Mucosa of gallbladder (tissue), 1 donor: Measurements from ENCODE around the gene WDR18. TPM values are rescaled to one million over a fixed set of nuclear protein-coding genes. Genes with fewer than 3 reads are reported as not detected.

Experiments
- DNase-seq: peaks from one replicate; pipeline ENCODE4 v3.0.0-alpha.2; 2020; ENCODE audit warnings: low spot score
- total RNA-seq: library from RNA; stranded (reverse); gene quantifications from one replicate; pipeline ENCODE4 v1.2.1, GENCODE V29; 2021
- donor health status: DM: no; HTN: no; CAD: no.

Gene WDR18
- total RNA-seq, 1 donor from 2014 or later = 52.5 TPM

- no peak for DNase-seq
Measured at GRCh38 chr19:964761-965694, 19.1 kb upstream of the WDR18 start.

GRCh38 chr19:966485-967088 is 17.6 kb upstream of the WDR18 start:
- no peak for DNase-seq

DNA sequence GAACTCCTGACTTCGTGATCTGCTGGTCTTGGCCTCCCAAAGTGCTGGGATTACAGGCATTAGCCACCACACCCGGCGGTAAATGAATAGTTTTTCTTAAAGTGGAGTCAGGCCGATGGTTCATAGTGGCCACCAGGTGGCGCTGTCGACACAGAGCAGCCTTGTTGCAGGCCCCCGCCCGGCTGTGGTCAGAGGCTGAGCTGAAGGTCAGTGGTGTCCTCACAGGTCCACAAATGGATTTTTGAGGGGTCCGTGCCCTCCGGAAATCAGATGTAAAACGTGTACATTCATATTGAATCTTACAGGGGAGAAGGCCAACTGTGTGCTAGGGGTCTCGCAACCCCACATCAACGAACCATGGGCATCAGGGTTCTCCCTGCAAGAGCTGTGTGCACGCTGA is 13.4 kb upstream of the WDR18 start:
- no peak for DNase-seq

DNA sequence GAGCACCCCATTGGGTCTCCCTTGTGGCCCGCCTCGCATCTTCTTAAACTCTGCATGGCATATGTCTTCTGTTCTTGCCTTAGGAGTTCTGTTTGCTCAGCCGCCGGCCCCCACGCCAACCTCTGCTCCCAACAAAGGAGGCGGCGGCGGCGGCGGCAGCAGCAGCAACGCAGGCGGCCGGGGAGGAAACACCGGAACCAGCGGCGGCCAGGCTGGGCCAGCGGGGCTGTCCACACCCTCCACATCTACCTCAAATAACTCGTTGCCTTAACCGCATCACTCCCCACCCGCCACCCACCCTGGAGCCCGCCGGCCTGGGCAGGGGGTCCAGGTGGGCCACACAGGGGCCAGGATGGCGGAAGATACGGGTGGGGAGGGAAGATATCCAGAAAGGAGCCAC is 12.3 kb upstream of the WDR18 start:
- DNase-seq = no peak

DNA sequence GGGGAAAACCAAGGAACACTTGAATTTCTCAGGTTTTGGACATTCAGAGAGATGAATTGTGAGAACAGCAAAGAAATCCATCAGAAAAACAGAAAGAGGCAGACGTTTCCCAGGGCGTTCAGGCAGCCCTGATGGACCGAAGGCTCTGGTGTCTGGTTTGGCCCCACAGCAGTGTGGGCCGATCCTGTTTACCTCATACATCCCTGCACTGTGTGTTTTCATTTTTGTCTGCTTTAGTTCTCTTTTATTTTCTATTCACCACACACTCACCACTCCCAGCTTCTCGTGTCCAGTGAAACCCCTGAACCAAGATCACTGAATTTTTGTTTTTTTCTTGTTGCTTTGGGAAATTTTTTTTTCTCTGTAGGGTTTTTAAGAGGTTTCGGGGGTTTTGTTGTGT is 11.9 kb upstream of the WDR18 start:
- DNase-seq = no peak

GRCh38 chr19:973726-974563 is 10.2 kb upstream of the WDR18 start:
- DNase-seq = no peak

DNA sequence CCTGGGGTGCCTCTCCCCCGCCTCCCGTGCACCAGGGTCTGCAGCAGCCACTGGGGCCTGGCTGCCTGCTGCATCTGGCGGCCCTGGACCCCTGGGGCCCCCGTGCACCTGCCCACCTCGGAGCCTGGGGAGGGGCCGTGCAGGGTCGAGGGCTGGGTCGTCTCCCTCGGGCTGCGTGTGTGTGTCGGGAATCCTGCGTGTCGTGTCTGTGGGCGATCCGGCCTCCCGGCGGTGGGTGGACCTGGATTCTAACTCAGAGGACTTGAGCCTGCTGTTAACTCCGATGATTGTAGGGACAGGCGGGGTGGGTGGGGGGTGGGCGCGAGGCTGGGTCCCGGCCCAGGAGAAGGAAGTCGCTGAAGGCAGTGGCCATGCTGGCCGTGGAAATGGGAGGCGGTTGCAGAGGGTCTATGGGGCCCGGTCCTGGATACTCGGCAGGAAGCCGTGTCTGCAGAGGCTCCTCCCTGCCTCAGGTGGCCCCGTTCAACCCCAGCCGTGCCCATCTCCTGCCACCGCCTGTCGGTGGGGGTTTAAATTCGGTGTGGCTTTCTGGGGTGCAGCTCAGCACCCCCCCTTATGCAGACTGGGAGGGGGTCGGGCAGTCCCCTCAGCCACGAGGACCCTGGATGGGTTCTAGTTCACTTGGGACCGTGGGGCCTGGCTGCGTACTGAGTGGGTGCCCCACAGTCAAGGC is 9.4 kb upstream of the WDR18 start:
- DNase-seq = no peak

GRCh38 chr19:976476-976875 is 7.7 kb upstream of the WDR18 start:
- no peak for DNase-seq

DNA sequence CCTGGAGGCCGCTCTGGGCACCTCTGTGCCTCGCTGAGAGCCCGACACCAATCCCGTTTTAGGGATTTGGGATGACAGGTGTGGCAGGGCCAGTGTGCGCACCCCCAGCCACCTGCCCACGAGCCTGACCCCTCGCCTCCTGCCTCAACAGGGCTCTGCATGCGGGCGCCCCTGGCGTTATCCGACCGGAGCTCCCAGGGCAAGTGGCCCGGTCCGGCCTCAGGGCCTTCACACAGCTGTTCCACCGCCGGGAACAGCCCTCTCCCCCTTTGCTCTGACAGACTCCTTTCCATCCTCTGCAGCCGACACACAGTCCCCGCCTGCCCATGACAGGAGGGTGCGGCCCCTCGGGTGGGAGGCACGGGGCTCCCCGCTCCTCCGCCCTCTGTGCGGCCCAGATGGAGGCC is 7.1 kb upstream of the WDR18 start:
- no peak for DNase-seq

- DNase-seq = no peak
Measured at GRCh38 chr19:979318-979741, 4.8 kb upstream of the WDR18 start.

DNA sequence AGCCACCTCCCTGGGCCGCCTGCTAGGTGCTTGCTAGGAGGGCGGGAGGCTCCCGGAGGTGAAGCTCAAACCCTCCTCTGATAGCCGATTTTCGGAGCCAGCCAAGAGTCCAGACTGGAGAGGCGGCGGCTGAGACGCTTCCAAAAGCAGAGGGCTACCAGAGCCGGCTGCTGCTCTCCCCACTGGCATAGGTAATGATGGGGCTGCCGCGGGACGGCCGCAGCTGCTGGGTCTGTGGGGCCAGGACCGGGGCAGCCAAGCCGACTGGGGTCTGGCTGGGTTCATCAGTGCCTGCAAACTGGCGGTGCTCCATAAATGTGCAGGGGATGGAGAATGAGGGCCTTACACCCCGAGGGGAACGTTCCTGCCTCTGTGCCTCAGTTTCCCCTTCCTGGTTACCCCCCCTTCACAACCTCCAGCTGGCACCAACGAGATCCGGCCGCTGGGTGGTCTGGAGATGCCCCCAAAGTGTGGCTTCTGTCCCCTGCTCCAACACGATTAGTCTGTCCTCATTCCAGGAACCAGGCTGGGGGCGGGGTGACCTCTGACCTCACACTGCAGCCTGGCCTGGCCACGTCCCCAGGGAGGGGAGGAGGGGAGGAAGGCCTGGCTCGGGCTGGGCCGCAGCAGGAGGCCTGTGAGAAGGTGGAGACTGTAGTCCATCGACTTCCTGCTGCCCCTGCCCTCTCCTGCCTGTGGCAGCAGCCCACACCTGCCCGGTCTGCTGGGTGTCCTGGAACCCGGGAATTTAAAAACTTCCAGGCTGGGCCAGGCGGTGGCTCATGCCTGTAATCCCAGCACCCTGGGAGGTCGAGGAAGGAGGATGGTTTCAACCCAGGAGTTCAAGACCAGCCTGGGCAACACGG is 3.8 kb upstream of the WDR18 start:
- DNase-seq = peak; percentile 40

DNA sequence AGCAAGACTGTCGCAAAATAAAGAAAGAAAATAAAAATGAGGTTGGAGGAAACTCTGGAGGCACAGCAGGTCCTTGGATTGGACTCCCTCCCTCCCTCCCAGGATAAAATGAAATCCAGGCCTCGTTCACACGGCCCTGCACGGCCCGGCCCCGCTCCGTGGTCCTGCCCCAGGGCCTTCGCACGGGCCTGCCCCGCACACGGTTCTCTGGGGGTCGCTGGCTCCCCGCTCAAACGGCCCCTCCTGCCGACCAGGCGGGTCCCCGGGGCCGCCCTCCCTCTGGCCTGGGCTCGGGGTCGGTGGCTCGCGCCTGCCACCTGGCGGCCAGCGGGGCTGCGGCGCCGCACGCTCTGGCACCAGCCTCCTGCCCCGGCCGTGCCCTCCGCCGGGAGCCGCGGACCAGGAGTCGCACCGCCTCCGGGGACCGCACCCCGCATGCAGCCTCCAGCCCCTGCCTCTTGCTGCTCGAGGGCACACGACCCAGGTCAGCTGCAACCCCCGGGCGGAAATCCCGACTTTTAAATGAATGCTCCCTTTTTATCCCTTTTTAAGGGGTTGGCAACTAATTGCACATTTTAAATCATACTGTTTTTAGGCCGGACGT is 1.5 kb upstream of the WDR18 start:
- DNase-seq = peak; percentile 60

DNA sequence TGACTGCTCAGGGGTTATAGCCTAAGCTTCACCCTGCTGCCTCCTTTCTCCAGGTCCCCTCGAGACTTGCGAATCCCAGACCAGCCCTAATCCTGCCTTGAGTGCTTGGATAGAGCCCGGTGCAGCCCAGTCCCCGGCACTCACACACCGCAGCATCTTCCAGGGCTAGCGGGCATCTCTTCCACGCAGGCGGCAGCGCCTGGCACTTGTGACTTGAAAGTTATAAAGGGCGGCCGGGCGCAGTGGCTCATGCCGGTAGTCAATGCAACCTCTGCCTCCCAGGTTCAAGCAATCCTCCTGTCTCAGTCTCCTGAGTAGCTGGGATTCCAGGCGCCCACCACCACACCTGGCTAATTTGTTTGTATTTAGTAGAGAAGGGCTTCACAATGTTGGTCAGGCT is 1.9 kb downstream of the WDR18 start:
- DNase-seq = no peak

DNA sequence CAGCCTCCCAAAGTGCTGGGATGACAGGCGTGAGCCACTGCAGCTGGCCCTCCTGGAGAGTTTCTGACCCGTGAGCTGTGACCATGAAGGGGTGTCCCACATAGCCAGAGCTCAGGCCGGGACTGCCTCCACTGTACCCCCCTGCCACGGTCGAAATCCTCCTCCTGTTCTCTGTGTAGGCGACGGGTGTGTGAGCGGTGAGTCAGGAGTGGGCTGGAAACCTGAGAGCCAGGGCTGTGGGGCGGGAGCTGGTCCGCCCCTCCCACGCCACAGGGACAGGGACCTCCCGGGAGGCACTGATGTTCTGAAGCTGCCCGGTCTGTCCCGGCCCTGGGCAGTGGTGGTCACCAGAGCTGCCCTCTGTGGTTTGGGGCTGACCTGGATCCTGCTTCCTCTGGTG is 3.9 kb downstream of the WDR18 start:
- no peak for DNase-seq

DNA sequence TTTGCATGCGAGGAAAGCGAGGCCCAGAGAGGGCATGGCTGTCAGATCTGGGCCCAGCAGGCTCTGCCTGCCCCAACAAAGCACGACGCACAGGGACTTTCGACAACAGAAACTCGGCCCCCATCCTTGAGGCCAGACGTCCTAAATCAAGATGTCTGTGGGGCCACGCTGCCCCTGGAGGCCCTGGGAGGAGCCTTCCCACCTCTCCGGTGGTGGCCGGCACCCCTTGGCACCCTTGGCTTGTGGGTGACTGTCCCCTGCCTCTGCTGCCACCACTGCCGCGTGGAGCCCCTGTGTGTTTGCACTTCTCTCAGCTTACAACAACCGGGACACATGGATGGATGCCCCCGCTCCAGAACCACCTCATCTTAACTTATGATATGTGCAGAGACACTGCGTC is 4.4 kb downstream of the WDR18 start:
- no peak for DNase-seq

DNA sequence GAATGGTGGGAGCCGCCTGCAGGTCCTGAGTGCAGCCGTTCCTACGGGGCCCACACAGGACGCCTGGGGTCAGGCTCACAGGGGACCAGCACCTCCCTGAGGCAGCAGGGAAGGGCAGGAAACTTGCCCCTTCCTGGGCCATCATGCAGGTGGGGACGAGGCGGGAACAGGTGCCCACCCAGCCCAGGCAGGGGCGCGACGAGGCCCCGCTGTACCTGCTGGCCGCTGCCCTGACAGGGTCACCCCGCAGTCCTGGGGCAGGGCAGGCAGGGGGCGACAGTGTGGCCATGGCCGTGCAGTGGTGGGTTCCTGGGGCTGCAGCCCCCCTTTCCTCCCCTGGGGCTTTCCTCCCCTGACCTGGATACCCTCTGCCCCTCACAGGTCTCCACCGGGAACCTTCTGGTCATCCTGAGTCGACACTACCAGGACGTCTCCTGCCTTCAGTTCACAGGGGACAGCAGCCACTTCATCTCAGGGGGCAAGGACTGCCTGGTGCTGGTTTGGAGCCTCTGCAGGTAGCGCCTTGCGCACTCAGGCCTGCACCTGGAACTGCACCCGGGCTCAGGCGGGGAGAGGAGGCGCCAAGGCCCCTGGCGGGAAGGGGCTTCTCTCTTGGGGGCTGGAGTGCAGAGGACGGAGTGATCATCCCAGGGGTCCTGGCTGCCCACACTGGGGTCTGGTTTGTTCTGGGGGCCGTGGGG is 5.4 kb downstream of the WDR18 start:
- no peak for DNase-seq

GRCh38 chr19:990119-990571 is 6.0 kb downstream of the WDR18 start:
- DNase-seq = no peak

- DNase-seq = no peak
Measured at GRCh38 chr19:990746-991145, 6.6 kb downstream of the WDR18 start.

GRCh38 chr19:991174-991931 is 7.2 kb downstream of the WDR18 start:
- DNase-seq = no peak
